ENCODE measurements around the gene TMEM196. TPM values are rescaled to one million over a fixed set of nuclear protein-coding genes. Genes with fewer than 3 reads are reported as not detected.

The TMEM196 gene
- total RNA-seq, 1 experiment from 2014 or later: not detected

DNA sequence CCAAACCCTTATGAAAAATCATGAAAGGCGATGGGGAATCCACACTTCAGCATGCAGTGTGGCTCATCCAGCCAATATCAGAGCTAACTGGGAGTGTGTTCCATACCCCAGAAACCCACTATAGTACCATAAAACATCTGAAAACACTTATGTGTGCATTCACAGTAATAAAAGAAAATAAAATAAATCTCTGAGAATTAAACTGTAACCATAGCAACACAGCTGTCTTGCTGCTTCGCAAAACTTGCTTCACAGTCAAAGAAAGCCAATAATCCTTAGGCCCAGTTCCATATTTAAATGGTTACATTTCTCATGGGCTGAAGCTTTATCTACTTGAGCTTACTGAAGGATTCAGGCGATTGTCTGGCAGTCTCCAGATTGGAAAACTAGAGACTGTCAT is 44.7 kb downstream of the TMEM196 start:
- Histone ChIP-seq H2BK12ac (ENCODE audit: insufficient read length, low read depth, low read length) (no peak overlapping the region), H3K79me2 (ENCODE audit: insufficient read depth, low read length) (no peaks in the 10 kb centered on the region), H2BK15ac (ENCODE audit: low read depth, low read length) (no peak overlapping the region), H4K8ac (replicated peaks; ENCODE audit: insufficient read length, low read depth, low read length) (no peak overlapping the region), H2AK5ac (ENCODE audit: insufficient read length, low read length) (no peak overlapping the region), H3T11ph (ENCODE audit: low read length) (no peak overlapping the region), H2AFZ (ENCODE audit: low read length) (no peak overlapping the region), H2BK5ac (ENCODE audit: insufficient read length, low read length) (no peak overlapping the region), H4K20me1 (ENCODE audit: control insufficient read depth, insufficient read depth, insufficient read length) (no peaks in the 10 kb centered on the region), H3K9me3 (ENCODE audit: control insufficient read depth, low read depth, low read length) (no peaks in the 10 kb centered on the region), H3K27me3 (ENCODE audit: insufficient read depth, low read length) (no peaks in the 10 kb centered on the region), H3K14ac (ENCODE audit: insufficient read depth, low read length) (no peak overlapping the region), H3K27ac (ENCODE audit: insufficient read length, low read depth, low read length) (no peak overlapping the region), H4K5ac (ENCODE audit: insufficient read length, low read depth, low read length) (no peak overlapping the region), H3K18ac (ENCODE audit: insufficient read length, low read depth, low read length) (no peak overlapping the region), H3K23ac (ENCODE audit: insufficient read length, low read depth, low read length) (no peak overlapping the region), H4K91ac (ENCODE audit: insufficient read length, low read depth, low read length) (no peak overlapping the region), H3K56ac (ENCODE audit: insufficient read length, low read depth, low read length) (no peak overlapping the region), H2BK120ac (ENCODE audit: low read depth, low read length, poor library complexity, severe bottlenecking) (no peak overlapping the region), H3K4ac (ENCODE audit: low read depth, low read length) (no peak overlapping the region), H3K9ac (ENCODE audit: extremely low read depth, insufficient read length, low read length) (no peak overlapping the region), H3K79me1 (ENCODE audit: insufficient read depth, low read depth, low read length, poor library complexity, severe bottlenecking) (no peaks in the 10 kb centered on the region), H3K4me1 (ENCODE audit: insufficient read depth, low read length) (no peaks in the 10 kb centered on the region), H2BK20ac (ENCODE audit: low read depth, low read length, poor library complexity, severe bottlenecking) (no peak overlapping the region), H3K23me2 (ENCODE audit: insufficient read length, low read depth, low read length, poor library complexity, severe bottlenecking) (no peaks in the 10 kb centered on the region), H3K4me2 (ENCODE audit: insufficient read depth, insufficient read length, low read length) (no peak overlapping the region)
- H3K36me3 Mint-ChIP-seq (ENCODE audit: insufficient read depth in 1 of 3, low read depth in 3 of 3): no peaks in the 10 kb centered on the region
- H3K9me3 Mint-ChIP-seq: no peaks in the 10 kb centered on the region; a peak in 1 of 5 replicates
- no peak overlapping the region; a peak in 1 of 7 replicates for H3K27ac Mint-ChIP-seq
- H3K4me3 Mint-ChIP-seq: no peak overlapping the region
- H3K4me1 Mint-ChIP-seq: peaks cover 2 to 4% of the 10 kb centered on the region in 2 experiments; a peak in 3 of 4 replicates
- DNase-seq: no peak
- peaks cover 3% of the 10 kb centered on the region; the same call in 1 of the 2 replicates for H3K27me3 Mint-ChIP-seq (ENCODE audit: low read depth)
- TF ChIP-seq, protein P1, sequence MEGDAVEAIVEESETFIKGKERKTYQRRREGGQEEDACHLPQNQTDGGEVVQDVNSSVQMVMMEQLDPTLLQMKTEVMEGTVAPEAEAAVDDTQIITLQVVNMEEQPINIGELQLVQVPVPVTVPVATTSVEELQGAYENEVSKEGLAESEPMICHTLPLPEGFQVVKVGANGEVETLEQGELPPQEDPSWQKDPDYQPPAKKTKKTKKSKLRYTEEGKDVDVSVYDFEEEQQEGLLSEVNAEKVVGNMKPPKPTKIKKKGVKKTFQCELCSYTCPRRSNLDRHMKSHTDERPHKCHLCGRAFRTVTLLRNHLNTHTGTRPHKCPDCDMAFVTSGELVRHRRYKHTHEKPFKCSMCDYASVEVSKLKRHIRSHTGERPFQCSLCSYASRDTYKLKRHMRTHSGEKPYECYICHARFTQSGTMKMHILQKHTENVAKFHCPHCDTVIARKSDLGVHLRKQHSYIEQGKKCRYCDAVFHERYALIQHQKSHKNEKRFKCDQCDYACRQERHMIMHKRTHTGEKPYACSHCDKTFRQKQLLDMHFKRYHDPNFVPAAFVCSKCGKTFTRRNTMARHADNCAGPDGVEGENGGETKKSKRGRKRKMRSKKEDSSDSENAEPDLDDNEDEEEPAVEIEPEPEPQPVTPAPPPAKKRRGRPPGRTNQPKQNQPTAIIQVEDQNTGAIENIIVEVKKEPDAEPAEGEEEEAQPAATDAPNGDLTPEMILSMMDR (conservative IDR thresholded peaks at IDR 0.05): no peak
- WGBS (ENCODE audit: extremely low coverage, insufficient read length, low lambda C conversion rate): no CpG with 5 or more reads among the region's 3 CpGs

All from H9 (cell line).